H9 (cell line): Measurements from ENCODE around the gene EVX2. TPM values are rescaled to one million over a fixed set of nuclear protein-coding genes. Genes with fewer than 3 reads are reported as not detected.

Experiments used
- DNase-seq: peaks from one replicate; pipeline ENCODE4 v3.0.0-alpha.2; 2017
- H2AFZ ChIP-seq: one replicate; pipeline ENCODE4 v1.6.1; 2013; ENCODE audit warnings: mild to moderate bottlenecking, low read length, control low read depth, moderate library complexity
- H2AK5ac ChIP-seq: 2 replicates; pipeline ENCODE4 v1.6.1; 2013; ENCODE audit warnings: low read length, control low read depth, mixed read lengths; ENCODE audit not compliant: insufficient read length
- H2BK120ac ChIP-seq: one replicate; pipeline ENCODE4 v1.6.1; 2013; ENCODE audit warnings: low read depth, mild to moderate bottlenecking, low read length, control low read depth, inconsistent platforms; ENCODE audit not compliant: poor library complexity, severe bottlenecking
- H2BK12ac ChIP-seq: 2 replicates; pipeline ENCODE4 v1.6.1; 2013; ENCODE audit warnings: low read length, control low read depth, mixed read lengths, low read depth; ENCODE audit not compliant: insufficient read length
- H2BK15ac ChIP-seq: 2 replicates; pipeline ENCODE4 v1.6.1; 2013; ENCODE audit warnings: low read depth, low read length, control low read depth
- H2BK20ac ChIP-seq: one replicate; pipeline ENCODE4 v1.6.1; 2013; ENCODE audit warnings: low read depth, mild to moderate bottlenecking, low read length, control low read depth, inconsistent platforms; ENCODE audit not compliant: poor library complexity, severe bottlenecking
- H2BK5ac ChIP-seq: 2 replicates; pipeline ENCODE4 v1.6.1; 2013; ENCODE audit warnings: low read length, control low read depth, mixed read lengths; ENCODE audit not compliant: insufficient read length
- H3K14ac ChIP-seq: 2 replicates; pipeline ENCODE4 v1.6.1; 2013; ENCODE audit warnings: low read length, control low read depth; ENCODE audit not compliant: insufficient read depth
- H3K18ac ChIP-seq: 2 replicates; pipeline ENCODE4 v1.6.1; 2013; ENCODE audit warnings: low read depth, mild to moderate bottlenecking, mixed read lengths, low read length, control low read depth; ENCODE audit not compliant: insufficient read length
- H3K23ac ChIP-seq: 2 replicates; pipeline ENCODE4 v1.6.1; 2013; ENCODE audit warnings: low read length, control low read depth, mixed read lengths, low read depth; ENCODE audit not compliant: insufficient read length
- H3K23me2 ChIP-seq: 2 replicates; pipeline ENCODE4 v1.6.1; 2013; ENCODE audit warnings: low read depth, mild to moderate bottlenecking, mixed read lengths, low read length, control low read depth; ENCODE audit not compliant: insufficient read length, poor library complexity, severe bottlenecking
- H3K27ac ChIP-seq: 2 replicates; pipeline ENCODE4 v1.5.1; 2013; ENCODE audit warnings: low read length, control low read depth, mixed read lengths, low read depth; ENCODE audit not compliant: insufficient read length
- H3K27me3 ChIP-seq: 2 replicates; pipeline ENCODE4 v1.6.1; 2013; ENCODE audit warnings: low read length, control low read depth, inconsistent platforms; ENCODE audit not compliant: insufficient read depth
- H3K4ac ChIP-seq: 2 replicates; pipeline ENCODE4 v1.6.1; 2013; ENCODE audit warnings: low read depth, mild to moderate bottlenecking, control low read depth, inconsistent platforms, low read length, moderate library complexity
- H3K4me1 ChIP-seq: 2 replicates; pipeline ENCODE4 v1.6.1; 2013; ENCODE audit warnings: low read length, control low read depth, inconsistent platforms; ENCODE audit not compliant: insufficient read depth
- H3K4me2 ChIP-seq: 2 replicates; pipeline ENCODE4 v1.6.1; 2013; ENCODE audit warnings: low read length, control low read depth, mixed read lengths; ENCODE audit not compliant: insufficient read length, insufficient read depth
- H3K56ac ChIP-seq: 2 replicates; pipeline ENCODE4 v1.6.1; 2013; ENCODE audit warnings: low read depth, mild to moderate bottlenecking, mixed read lengths, low read length, control low read depth; ENCODE audit not compliant: insufficient read length
- H3K79me1 ChIP-seq: 2 replicates; pipeline ENCODE4 v1.6.1; 2013; ENCODE audit warnings: low read depth, mild to moderate bottlenecking, moderate library complexity, low read length, control low read depth, inconsistent platforms; ENCODE audit not compliant: insufficient read depth, poor library complexity, severe bottlenecking
- H3K79me2 ChIP-seq: 2 replicates; pipeline ENCODE4 v1.6.1; 2013; ENCODE audit warnings: low read length, control low read depth, inconsistent platforms; ENCODE audit not compliant: insufficient read depth
- H3K9ac ChIP-seq: 2 replicates; pipeline ENCODE4 v1.6.1; 2013; ENCODE audit warnings: low read length, control low read depth, mixed read lengths; ENCODE audit not compliant: insufficient read length; ENCODE audit errors: extremely low read depth
- H3K9me3 ChIP-seq: one replicate; pipeline ENCODE4 v1.6.1; 2013; ENCODE audit warnings: low read depth, low read length, inconsistent platforms; ENCODE audit not compliant: control insufficient read depth
- H3T11ph ChIP-seq: one replicate; pipeline ENCODE4 v1.6.1; 2013; ENCODE audit warnings: mild to moderate bottlenecking, low read length, control low read depth, inconsistent platforms
- H4K20me1 ChIP-seq: one replicate; pipeline ENCODE4 v1.6.1; 2013; ENCODE audit not compliant: control insufficient read depth, insufficient read length, insufficient read depth
- H4K5ac ChIP-seq: 2 replicates; pipeline ENCODE4 v1.6.1; 2013; ENCODE audit warnings: low read depth, mild to moderate bottlenecking, mixed read lengths, low read length, control low read depth; ENCODE audit not compliant: insufficient read length
- H4K8ac ChIP-seq: replicated peaks from 2 replicates; pipeline ENCODE4 v1.6.1; 2013; ENCODE audit warnings: low read length, control low read depth, mixed read lengths, low read depth; ENCODE audit not compliant: insufficient read length
- H4K91ac ChIP-seq: 2 replicates; pipeline ENCODE4 v1.6.1; 2013; ENCODE audit warnings: low read depth, mild to moderate bottlenecking, moderate library complexity, mixed read lengths, low read length, control low read depth; ENCODE audit not compliant: insufficient read length
- H3K27ac Mint-ChIP-seq, 3 experiments: 2 replicates in 2 of 3; 3 replicates in 1 of 3; pipeline ENCODE4 v1.8.0; 2020 to 2021; ENCODE audit warnings: mixed read lengths in 3 of 3, mild to moderate bottlenecking in 1 of 3, moderate library complexity in 1 of 3
- H3K27me3 Mint-ChIP-seq: 2 replicates; pipeline ENCODE4 v1.8.0; 2021; ENCODE audit warnings: low read depth, mild to moderate bottlenecking, moderate library complexity, mixed read lengths
- H3K36me3 Mint-ChIP-seq, 3 experiments: 2 replicates in 2 of 3; 3 replicates in 1 of 3; pipeline ENCODE4 v1.8.0; 2020 to 2021; ENCODE audit warnings: low read depth in 3 of 3, mixed read lengths in 3 of 3; ENCODE audit not compliant: insufficient read depth in 1 of 3
- H3K4me1 Mint-ChIP-seq, 2 experiments: 2 replicates each; pipeline ENCODE4 v1.8.0; 2020; ENCODE audit warnings: mixed read lengths in 2 of 2
- H3K4me3 Mint-ChIP-seq, 2 experiments: 2 replicates in 1 of 2; 3 replicates in 1 of 2; pipeline ENCODE4 v1.8.0; 2020 to 2021; ENCODE audit warnings: mild to moderate bottlenecking in 2 of 2, mixed read lengths in 2 of 2, moderate library complexity in 1 of 2
- H3K9me3 Mint-ChIP-seq, 2 experiments: 2 replicates in 1 of 2; 3 replicates in 1 of 2; pipeline ENCODE4 v1.8.0; 2020; ENCODE audit warnings: mild to moderate bottlenecking in 2 of 2, mixed read lengths in 2 of 2, moderate library complexity in 1 of 2
- WGBS: extraction: QIAGEN DNeasy Blood & Tissue Kit; methylation state at CpG from one replicate; pipeline ENCODE4 v1.1.7; 2013; ENCODE audit warnings: missing lambda C conversion rate, low lambda C conversion rate, mixed read lengths; ENCODE audit not compliant: insufficient read length; ENCODE audit errors: extremely low coverage; 5-methylcytosine and 5-hydroxymethylcytosine counted together
- total RNA-seq: library from RNA; stranded (reverse); gene quantifications from 2 replicates; pipeline ENCODE4 v1.2.1, GENCODE V29; 2021
- TF ChIP-seq, protein P1 (sequence below): fragments of 200-600 bp; sonication (generic); conservative IDR thresholded peaks from 3 replicates; pipeline ENCODE4 v1.8.0; 2021; ENCODE audit warnings: antibody characterized with exemption, mild to moderate bottlenecking

Gene EVX2
- total RNA-seq, 1 experiment from 2014 or later: not detected

DNA sequence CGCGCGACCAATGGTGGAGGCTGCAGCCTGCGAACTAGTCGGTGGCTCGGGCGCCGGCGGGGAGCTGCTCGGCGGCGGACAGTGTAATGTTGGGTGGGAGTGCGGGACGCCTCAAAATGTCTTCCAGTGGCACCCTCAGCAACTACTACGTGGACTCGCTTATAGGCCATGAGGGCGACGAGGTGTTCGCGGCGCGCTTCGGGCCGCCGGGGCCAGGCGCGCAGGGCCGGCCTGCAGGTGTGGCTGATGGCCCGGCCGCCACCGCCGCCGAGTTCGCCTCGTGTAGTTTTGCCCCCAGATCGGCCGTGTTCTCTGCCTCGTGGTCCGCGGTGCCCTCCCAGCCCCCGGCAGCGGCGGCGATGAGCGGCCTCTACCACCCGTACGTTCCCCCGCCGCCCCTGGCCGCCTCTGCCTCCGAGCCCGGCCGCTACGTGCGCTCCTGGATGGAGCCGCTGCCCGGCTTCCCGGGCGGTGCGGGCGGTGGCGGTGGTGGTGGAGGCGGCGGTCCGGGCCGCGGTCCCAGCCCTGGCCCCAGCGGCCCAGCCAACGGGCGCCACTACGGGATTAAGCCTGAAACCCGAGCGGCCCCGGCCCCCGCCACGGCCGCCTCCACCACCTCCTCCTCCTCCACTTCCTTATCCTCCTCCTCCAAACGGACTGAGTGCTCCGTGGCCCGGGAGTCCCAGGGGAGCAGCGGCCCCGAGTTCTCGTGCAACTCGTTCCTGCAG lies 39.1 kb upstream of the EVX2 start, which contains the start of gene HOXD9:
Gene HOXD9, plus strand, starts transcription at position 37 of the 728 bp plus-strand sequence. Its CDS starts 50 bp downstream, at position 87.
- H3K79me1 ChIP-seq: no peaks in the 10 kb centered on the region
- H3K4me1 Mint-ChIP-seq: peaks cover 0 to 8% of the 10 kb centered on the region in 2 experiments; a peak in 2 of 4 replicates
- peaks cover 95% of the 10 kb centered on the region for H3K27me3 ChIP-seq
- no peaks in the 10 kb centered on the region for H3K79me2 ChIP-seq
- peaks cover 2% of the 10 kb centered on the region for H3K23me2 ChIP-seq
- TF ChIP-seq, protein P1, sequence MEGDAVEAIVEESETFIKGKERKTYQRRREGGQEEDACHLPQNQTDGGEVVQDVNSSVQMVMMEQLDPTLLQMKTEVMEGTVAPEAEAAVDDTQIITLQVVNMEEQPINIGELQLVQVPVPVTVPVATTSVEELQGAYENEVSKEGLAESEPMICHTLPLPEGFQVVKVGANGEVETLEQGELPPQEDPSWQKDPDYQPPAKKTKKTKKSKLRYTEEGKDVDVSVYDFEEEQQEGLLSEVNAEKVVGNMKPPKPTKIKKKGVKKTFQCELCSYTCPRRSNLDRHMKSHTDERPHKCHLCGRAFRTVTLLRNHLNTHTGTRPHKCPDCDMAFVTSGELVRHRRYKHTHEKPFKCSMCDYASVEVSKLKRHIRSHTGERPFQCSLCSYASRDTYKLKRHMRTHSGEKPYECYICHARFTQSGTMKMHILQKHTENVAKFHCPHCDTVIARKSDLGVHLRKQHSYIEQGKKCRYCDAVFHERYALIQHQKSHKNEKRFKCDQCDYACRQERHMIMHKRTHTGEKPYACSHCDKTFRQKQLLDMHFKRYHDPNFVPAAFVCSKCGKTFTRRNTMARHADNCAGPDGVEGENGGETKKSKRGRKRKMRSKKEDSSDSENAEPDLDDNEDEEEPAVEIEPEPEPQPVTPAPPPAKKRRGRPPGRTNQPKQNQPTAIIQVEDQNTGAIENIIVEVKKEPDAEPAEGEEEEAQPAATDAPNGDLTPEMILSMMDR: no peak
- no peak within 1 kb of the TSS for H3K27ac Mint-ChIP-seq
- H2AFZ ChIP-seq: no peak within 1 kb of the TSS
- H3K56ac ChIP-seq: no peak within 1 kb of the TSS
- H3K4me1 ChIP-seq: no peaks in the 10 kb centered on the region
- no peak within 1 kb of the TSS for H4K8ac ChIP-seq
- no peak within 1 kb of the TSS for H2BK120ac ChIP-seq
- no peak within 1 kb of the TSS for H3K14ac ChIP-seq
- DNase-seq: peak; percentile 67
- no peaks in the 10 kb centered on the region; a peak in 1 of 7 replicates for H3K36me3 Mint-ChIP-seq
- no peak within 1 kb of the TSS for H3K4ac ChIP-seq
- peaks cover 2% of the 10 kb centered on the region for H4K20me1 ChIP-seq
- H2AK5ac ChIP-seq: no peak within 1 kb of the TSS
- no peak within 1 kb of the TSS for H2BK20ac ChIP-seq
- no peak within 1 kb of the TSS for H4K5ac ChIP-seq
- peak within 1 kb of the TSS; percentile 45 to 77 for H3K4me3 Mint-ChIP-seq
- H4K91ac ChIP-seq: no peak within 1 kb of the TSS
- no peak within 1 kb of the TSS for H3K9ac ChIP-seq
- no CpG with 5 or more reads among the region's 84 CpGs for WGBS
- no peak within 1 kb of the TSS for H2BK12ac ChIP-seq
- no peak within 1 kb of the TSS for H3K4me2 ChIP-seq
- H3K9me3 ChIP-seq: no peaks in the 10 kb centered on the region
- peaks cover 99% of the 10 kb centered on the region for H3K27me3 Mint-ChIP-seq
- H3K18ac ChIP-seq: no peak within 1 kb of the TSS
- no peak within 1 kb of the TSS for H3K23ac ChIP-seq
- H2BK5ac ChIP-seq: no peak within 1 kb of the TSS
- H3K9me3 Mint-ChIP-seq: peaks cover 2 to 18% of the 10 kb centered on the region in 2 experiments
- H2BK15ac ChIP-seq: no peak within 1 kb of the TSS
- no peak within 1 kb of the TSS for H3K27ac ChIP-seq
- no peak within 1 kb of the TSS for H3T11ph ChIP-seq
